Ectodermal cell (in vitro differentiated cells): ENCODE measurements around the gene PRCD.

ENCODE experiments used
- H3K27ac ChIP-seq: 2 replicates; pipeline ENCODE4 v1.7.0; 2013; ENCODE audit warnings: mild to moderate bottlenecking, low read depth, low read length; ENCODE audit not compliant: insufficient read depth, poor library complexity, severe bottlenecking
- H3K27me3 ChIP-seq: 2 replicates; pipeline ENCODE4 v1.7.0; 2013; ENCODE audit warnings: mild to moderate bottlenecking, low read length; ENCODE audit not compliant: insufficient read depth, control insufficient read depth, poor library complexity, severe bottlenecking
- H3K36me3 ChIP-seq: one replicate; pipeline ENCODE4 v1.7.0; 2013; ENCODE audit warnings: low read length; ENCODE audit not compliant: control insufficient read depth, insufficient read depth
- H3K4me1 ChIP-seq: one replicate; pipeline ENCODE4 v1.7.0; 2013; ENCODE audit warnings: low read length; ENCODE audit not compliant: control insufficient read depth, insufficient read depth
- H3K4me3 ChIP-seq: 2 replicates; pipeline ENCODE4 v1.7.0; 2013; ENCODE audit warnings: low read depth, low read length, control low read depth; ENCODE audit not compliant: insufficient read depth
- H3K9me3 ChIP-seq: 2 replicates; pipeline ENCODE4 v1.7.0; 2013; ENCODE audit warnings: mild to moderate bottlenecking, low read length, moderate library complexity; ENCODE audit not compliant: control insufficient read depth
- WGBS, 2 experiments: methylation state at CpG; one replicate each; pipeline ENCODE4 v1.1.7; 2013; ENCODE audit warnings: missing lambda C conversion rate in 2 of 2; 5-methylcytosine and 5-hydroxymethylcytosine counted together

Gene PRCD

DNA sequence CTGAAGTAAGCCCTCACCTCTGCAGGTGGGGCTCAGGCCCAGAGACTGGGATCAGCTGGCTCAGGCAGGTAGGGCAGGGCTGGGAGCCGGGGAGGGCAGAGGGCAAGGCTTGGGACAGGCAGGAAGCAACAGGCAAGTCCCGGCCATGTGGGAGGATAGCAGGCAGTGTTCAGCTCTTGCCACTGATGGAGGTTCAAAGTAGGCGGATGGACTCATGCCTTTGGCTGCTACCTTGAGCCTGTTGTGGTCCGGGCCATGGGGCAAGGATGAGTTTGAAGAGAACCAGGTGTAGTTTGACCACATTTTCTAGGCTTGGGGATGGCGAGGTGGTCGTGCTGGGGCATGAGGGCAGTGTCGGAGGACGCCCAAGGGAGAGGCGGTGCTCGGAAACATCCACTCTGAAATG is 2.7 kb downstream of the PRCD start:
- Histone ChIP-seq H3K4me3 (no peak overlapping the region), H3K36me3 (no peaks in the 10 kb centered on the region), H3K9me3 (no peaks in the 10 kb centered on the region), H3K27ac (no peak overlapping the region), H3K27me3 (peaks cover 38% of the 10 kb centered on the region), H3K4me1 (peaks cover 55% of the 10 kb centered on the region)
- WGBS, 2 experiments, result 87 to 90% methylated on average over 10 of the region's 10 CpGs

DNA sequence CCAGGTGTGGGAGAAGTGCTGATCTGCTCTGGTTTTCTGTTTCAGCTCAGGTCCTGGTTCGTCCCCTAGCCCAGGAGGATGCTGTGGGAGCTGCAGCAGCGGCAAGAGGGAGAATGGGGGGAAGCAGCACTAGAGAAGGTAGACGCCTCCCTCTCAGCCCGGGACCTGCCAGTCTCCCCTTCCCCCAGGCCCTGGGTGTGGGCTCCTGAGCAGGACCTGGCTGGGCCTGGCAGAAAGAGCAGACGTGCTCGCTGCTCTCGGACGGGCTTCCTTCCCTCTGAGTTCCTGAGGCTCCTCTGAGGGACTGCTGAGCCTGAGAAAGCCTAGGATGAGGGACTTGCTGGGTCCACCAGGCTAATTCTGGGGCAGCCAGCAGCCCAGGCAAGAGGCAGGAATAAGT is 3.1 kb downstream of the PRCD start:
- H3K36me3 ChIP-seq, result no peaks in the 10 kb centered on the region
- WGBS, 2 experiments, result 72 to 79% methylated on average over 8 of the region's 8 CpGs
- H3K4me3 ChIP-seq, result no peak overlapping the region
- no peak overlapping the region for H3K27ac ChIP-seq
- no peaks in the 10 kb centered on the region for H3K9me3 ChIP-seq
- H3K4me1 ChIP-seq, result peaks cover 55% of the 10 kb centered on the region
- peaks cover 33% of the 10 kb centered on the region for H3K27me3 ChIP-seq

DNA sequence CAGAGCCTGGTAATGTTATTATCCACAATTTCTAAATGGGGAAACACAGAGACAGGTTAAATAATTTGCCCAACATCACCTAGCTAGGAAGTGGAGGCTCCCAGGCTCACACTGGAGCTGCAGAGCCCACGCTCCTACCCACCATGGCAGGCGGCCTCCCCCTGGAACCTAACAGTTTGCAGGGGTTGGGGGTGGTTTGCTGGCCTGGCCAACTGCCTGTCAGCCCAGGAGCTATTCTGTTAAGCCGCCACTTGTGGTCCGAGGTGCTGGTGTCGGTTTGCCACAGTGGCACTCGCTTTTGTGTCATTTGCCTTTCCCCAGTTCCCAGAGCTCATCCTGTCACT is 3.6 kb downstream of the PRCD start:
- Histone ChIP-seq H3K4me1 (peaks cover 50% of the 10 kb centered on the region), H3K27me3 (peaks cover 29% of the 10 kb centered on the region)
- WGBS, 2 experiments, result 48 to 51% methylated on average over 6 of the region's 6 CpGs

DNA sequence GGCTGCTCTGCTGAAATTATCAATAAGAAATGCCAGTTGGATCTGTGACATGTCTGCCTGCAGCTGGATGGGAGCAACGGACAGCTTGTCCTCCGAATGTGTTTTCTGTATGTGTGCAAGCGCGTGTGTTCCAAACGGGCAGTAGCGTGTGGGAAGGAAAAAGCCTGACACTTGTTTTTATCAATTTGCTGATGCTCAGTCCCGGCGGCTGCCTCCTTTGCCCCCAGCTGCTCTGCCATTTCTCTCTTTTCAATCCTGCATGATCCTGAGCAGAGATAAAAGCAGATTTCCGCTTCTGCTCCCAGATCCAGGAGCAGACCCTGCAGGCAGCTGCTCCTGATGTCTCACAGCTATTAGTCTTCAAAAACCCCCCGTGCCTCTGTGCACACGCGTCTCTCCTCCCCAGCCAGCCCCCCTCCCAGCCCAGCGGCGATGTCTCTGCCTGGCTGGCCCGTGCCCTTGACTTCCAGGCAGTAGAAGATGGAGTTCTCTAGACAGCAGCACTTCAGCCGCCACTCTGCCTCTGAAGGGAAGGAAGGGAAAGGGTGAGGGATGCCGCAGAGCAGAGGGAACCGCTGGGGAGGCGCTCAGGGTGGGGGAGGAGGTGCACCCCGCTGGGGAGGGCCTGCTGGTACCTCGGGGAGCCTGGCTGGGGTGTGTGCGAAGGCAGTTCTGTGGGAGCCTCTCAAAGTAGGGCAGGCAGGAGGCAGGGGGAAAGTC is 4.1 kb downstream of the PRCD start:
- H3K4me3 ChIP-seq, result no peak overlapping the region
- peaks cover 45% of the 10 kb centered on the region for H3K4me1 ChIP-seq
- H3K27ac ChIP-seq, result no peak overlapping the region
- H3K9me3 ChIP-seq, result no peaks in the 10 kb centered on the region
- WGBS, 2 experiments, result 46 to 50% methylated on average over 22 of the region's 22 CpGs
- H3K36me3 ChIP-seq, result no peaks in the 10 kb centered on the region
- peaks cover 23% of the 10 kb centered on the region for H3K27me3 ChIP-seq

More for the DNA sequence above, 3.6 kb downstream of the PRCD start:
- H3K27ac ChIP-seq, result no peak overlapping the region
- no peaks in the 10 kb centered on the region for H3K9me3 ChIP-seq
- no peak overlapping the region for H3K4me3 ChIP-seq
- no peaks in the 10 kb centered on the region for H3K36me3 ChIP-seq

DNA sequence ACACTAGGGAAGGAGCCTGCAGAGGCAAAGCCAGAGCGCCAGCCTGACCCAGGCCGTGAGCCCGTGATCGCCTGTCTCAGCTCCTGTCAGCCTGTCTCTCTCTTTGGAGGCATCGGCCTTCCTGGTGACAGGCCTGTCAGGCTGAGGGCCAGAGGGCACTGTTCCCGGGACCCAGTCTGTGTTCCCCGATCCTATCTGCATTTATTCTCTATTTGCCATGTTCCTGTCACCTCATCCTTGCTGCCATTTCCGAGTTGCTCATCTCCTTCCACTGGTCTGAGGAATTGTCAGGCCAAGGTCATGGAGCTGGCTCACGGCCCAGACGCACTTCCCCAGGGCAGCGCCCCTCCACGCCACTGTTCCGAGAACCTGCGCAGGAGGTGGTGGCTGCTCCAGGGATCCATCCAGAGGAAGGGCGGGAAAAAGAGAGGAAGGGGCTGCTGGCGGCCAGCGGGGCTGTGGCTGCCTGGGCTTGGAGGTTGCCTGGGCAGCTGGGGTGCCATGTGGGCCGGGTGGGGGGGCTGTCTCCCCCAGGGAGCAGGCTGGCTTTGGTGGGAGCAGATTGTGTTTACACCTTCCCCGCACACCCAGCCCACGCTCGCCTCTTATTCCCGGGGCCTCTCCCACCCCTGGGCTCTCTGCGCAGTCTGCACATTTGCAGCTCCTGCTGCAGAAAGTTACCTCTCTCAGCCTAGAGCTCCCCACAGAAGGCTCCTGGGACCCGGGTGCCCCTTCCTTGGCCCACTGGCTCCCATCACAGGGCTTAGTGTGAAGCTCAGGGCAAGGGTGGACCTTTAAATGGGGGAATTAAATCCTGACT is 4.9 kb downstream of the PRCD start:
- H3K9me3 ChIP-seq, result no peaks in the 10 kb centered on the region
- no peak overlapping the region for H3K27ac ChIP-seq
- no peak overlapping the region for H3K4me3 ChIP-seq
- peaks cover 16% of the 10 kb centered on the region for H3K27me3 ChIP-seq
- H3K36me3 ChIP-seq, result no peaks in the 10 kb centered on the region
- peaks cover 39% of the 10 kb centered on the region for H3K4me1 ChIP-seq
- WGBS, 2 experiments, result 78% methylated on average over 24 of the region's 24 CpGs

DNA sequence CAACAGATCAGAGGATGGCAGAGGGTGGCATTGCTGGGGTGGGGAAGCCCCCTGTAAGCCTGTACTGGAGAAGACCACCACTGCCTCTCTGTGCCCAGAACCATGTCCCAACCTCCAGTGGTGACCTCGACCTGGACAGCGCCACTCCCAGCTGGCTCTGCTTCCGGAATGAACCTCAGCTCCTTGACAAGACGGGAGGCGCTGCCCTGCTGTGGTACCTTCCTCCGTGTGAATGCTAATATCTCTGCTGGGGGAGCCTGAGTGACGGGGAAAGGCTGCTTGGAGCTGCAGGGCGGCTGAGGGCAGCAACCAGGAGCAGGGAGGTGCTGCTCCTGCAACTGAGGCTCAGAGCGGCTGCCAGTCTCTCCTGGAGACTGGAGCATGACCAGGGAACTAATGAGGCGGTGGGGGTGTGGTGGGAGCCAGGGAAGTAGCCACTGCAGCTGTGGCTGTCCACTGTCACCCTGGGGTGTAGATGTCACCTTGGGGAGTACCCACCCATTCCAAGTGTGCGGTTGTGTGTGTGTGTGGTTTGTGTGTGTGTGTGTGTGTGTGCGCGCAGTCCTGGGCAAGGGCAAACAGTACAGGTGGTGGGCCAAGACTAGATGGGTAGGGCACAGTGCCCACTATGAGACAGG is 6.2 kb downstream of the PRCD start:
- H3K4me1 ChIP-seq, result peaks cover 32% of the 10 kb centered on the region

DNA sequence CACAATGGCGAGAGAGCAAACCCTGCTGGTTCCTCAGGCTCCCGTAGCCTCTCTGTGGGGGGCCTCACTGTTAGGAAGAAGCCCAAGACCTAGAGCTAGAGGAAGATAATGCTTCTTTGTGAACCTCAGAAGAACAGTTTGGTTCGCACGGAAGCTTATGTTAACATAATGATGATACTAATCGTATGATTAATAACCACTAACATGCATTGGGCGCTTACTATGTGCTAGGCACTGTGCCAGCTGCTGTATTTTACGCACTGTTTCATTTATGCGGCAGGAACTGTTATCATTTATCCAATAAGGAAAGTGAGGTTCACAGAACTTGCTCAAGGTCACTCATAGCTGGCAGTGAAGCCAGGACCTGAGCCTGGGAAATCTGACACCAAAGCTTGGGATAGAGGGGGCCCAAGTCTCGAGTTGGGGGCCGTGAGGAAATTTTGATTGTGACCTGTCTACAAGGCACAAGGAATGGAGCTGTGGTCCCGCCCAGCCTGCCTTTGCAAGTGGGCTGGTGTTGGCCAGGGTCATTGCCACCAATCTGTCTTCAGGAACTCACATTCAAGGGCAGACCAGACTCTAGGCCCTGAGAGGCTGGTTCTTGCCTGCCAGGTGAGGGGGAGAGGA is 6.8 kb downstream of the PRCD start:
- H3K4me1 ChIP-seq, result peaks cover 32% of the 10 kb centered on the region

More for the DNA sequence above, 6.2 kb downstream of the PRCD start:
- H3K27me3 ChIP-seq, result peaks cover 13% of the 10 kb centered on the region
- no peak overlapping the region for H3K27ac ChIP-seq
- 63 to 67% methylated on average over 13 of the region's 13 CpGs for WGBS, 2 experiments
- no peak overlapping the region for H3K4me3 ChIP-seq
- H3K36me3 ChIP-seq, result no peaks in the 10 kb centered on the region
- no peaks in the 10 kb centered on the region for H3K9me3 ChIP-seq

DNA sequence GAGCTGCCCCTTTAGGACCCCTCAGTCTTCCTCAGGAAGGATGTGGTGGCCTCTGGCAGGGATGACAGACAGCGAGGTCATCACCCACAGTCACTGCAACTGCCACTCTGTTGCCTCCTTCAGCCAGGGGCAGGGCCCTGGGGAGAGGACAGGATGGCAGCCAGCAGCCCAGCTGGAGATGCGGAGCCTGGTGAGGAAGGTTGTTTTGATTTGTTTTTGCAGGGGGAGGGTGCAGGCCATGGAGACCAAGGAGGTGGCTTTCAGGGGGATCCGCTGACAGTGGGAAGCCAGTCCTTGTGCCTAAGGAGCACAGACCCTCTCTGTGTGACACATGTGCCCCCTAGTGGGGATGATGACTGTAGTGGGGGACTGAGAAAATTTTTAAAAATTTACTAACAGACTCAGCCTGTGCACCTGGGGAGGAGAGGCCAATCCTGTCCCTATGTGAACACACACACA is 7.4 kb downstream of the PRCD start:
- Histone ChIP-seq H3K36me3 (no peaks in the 10 kb centered on the region), H3K4me1 (peaks cover 32% of the 10 kb centered on the region), H3K27me3 (peaks cover 13% of the 10 kb centered on the region), H3K27ac (no peak overlapping the region), H3K4me3 (no peak overlapping the region), H3K9me3 (no peaks in the 10 kb centered on the region)
- 46 to 47% methylated on average over 3 of the region's 3 CpGs for WGBS, 2 experiments

More for the DNA sequence above, 6.8 kb downstream of the PRCD start:
- H3K9me3 ChIP-seq, result no peaks in the 10 kb centered on the region
- no peaks in the 10 kb centered on the region for H3K36me3 ChIP-seq
- no peak overlapping the region for H3K4me3 ChIP-seq
- WGBS, 2 experiments, result 80 to 81% methylated on average over 11 of the region's 11 CpGs
- H3K27me3 ChIP-seq, result peaks cover 13% of the 10 kb centered on the region
- H3K27ac ChIP-seq, result no peak overlapping the region

DNA sequence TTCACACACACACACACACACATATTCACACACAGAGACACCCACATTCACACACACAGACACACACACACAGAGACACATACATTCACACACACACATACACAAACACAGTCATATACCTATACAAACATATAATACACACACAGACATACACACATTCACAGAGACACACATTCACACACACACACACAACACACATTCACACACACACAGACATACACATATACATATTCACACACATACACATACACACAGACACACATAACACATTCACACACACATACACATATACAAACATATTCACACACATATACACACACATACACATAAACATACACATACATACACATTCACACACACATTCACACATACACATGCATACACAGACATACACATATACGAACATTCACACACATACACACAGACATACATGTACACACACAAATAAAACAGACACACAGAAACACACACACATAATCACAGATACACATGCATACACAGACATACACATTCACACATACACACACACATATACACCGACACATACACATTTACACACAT is 7.9 kb downstream of the PRCD start:
- Histone ChIP-seq H3K27me3 (peaks cover 12% of the 10 kb centered on the region), H3K9me3 (no peaks in the 10 kb centered on the region), H3K27ac (no peak overlapping the region), H3K4me3 (no peak overlapping the region), H3K4me1 (peaks cover 32% of the 10 kb centered on the region), H3K36me3 (no peaks in the 10 kb centered on the region)
- WGBS, 2 experiments, result 83 to 90% methylated on average over 2 of the region's 2 CpGs
